Measurements from ENCODE around the gene FGF4. TPM values are rescaled to one million over a fixed set of nuclear protein-coding genes. Genes with fewer than 3 reads are reported as not detected.
A peak's percentile ranks its signal among the peaks of the same experiment; 100 is the strongest.

Gene FGF4
- total RNA-seq, 1 donor from 2014 or later, result not detected

GRCh38 chr11:69803604-69804218 is 28.6 kb upstream of the FGF4 start:
- peaks cover 8% of the 10 kb centered on the region for H3K4me1 Mint-ChIP-seq
- DNase-seq (ENCODE audit: low read depth, low spot score), result no peak
- no peaks in the 10 kb centered on the region for H3K27me3 Mint-ChIP-seq (ENCODE audit: low read depth)
- H3K36me3 Mint-ChIP-seq (ENCODE audit: low read depth), result no peaks in the 10 kb centered on the region
- H3K4me3 Mint-ChIP-seq, result no peak overlapping the region
- H3K27ac Mint-ChIP-seq (ENCODE audit: unreplicated experiment), result no peak overlapping the region
- H3K9me3 Mint-ChIP-seq, result no peaks in the 10 kb centered on the region
- TF ChIP-seq CTCF (conservative IDR thresholded peaks at IDR 0.05), result no peak

- no peak overlapping the region for H3K4me3 Mint-ChIP-seq
- no peaks in the 10 kb centered on the region for H3K27me3 Mint-ChIP-seq (ENCODE audit: low read depth)
- H3K27ac Mint-ChIP-seq (ENCODE audit: unreplicated experiment), result no peak overlapping the region
- no peaks in the 10 kb centered on the region for H3K9me3 Mint-ChIP-seq
- H3K4me1 Mint-ChIP-seq, result peaks cover 1% of the 10 kb centered on the region
- no peak for DNase-seq (ENCODE audit: low read depth, low spot score)
- no peak for TF ChIP-seq CTCF (conservative IDR thresholded peaks at IDR 0.05)
- H3K36me3 Mint-ChIP-seq (ENCODE audit: low read depth), result no peaks in the 10 kb centered on the region
These were observed 27.9 kb upstream of the FGF4 start for GRCh38 chr11:69803022-69803421.

- H3K36me3 Mint-ChIP-seq (ENCODE audit: low read depth), result no peaks in the 10 kb centered on the region
- H3K4me3 Mint-ChIP-seq, result no peak overlapping the region
- H3K27ac Mint-ChIP-seq (ENCODE audit: unreplicated experiment), result no peak overlapping the region
- no peak for DNase-seq (ENCODE audit: low read depth, low spot score)
- H3K4me1 Mint-ChIP-seq, result no peaks in the 10 kb centered on the region
- no peak for TF ChIP-seq CTCF (conservative IDR thresholded peaks at IDR 0.05)
- no peaks in the 10 kb centered on the region for H3K9me3 Mint-ChIP-seq
- no peaks in the 10 kb centered on the region for H3K27me3 Mint-ChIP-seq (ENCODE audit: low read depth)
These were observed 27.4 kb upstream of the FGF4 start for GRCh38 chr11:69802590-69802989.

- no peaks in the 10 kb centered on the region for H3K4me1 Mint-ChIP-seq
- no peaks in the 10 kb centered on the region for H3K27me3 Mint-ChIP-seq (ENCODE audit: low read depth)
- H3K9me3 Mint-ChIP-seq, result no peaks in the 10 kb centered on the region
- H3K36me3 Mint-ChIP-seq (ENCODE audit: low read depth), result no peaks in the 10 kb centered on the region
- no peak overlapping the region for H3K4me3 Mint-ChIP-seq
- peak; percentile 77 for TF ChIP-seq CTCF (conservative IDR thresholded peaks at IDR 0.05)
- H3K27ac Mint-ChIP-seq (ENCODE audit: unreplicated experiment), result no peak overlapping the region
- DNase-seq (ENCODE audit: low read depth, low spot score), result peak; percentile 58
These were observed 26.6 kb upstream of the FGF4 start for GRCh38 chr11:69801513-69802335.

GRCh38 chr11:69800278-69800677 is 25.1 kb upstream of the FGF4 start:
- no peak for TF ChIP-seq CTCF (conservative IDR thresholded peaks at IDR 0.05)
- H3K4me3 Mint-ChIP-seq, result no peak overlapping the region
- H3K27ac Mint-ChIP-seq (ENCODE audit: unreplicated experiment), result no peak overlapping the region

More at GRCh38 chr11:69800278-69800677, 25.1 kb upstream of the FGF4 start:
- no peaks in the 10 kb centered on the region for H3K27me3 Mint-ChIP-seq (ENCODE audit: low read depth)
- H3K36me3 Mint-ChIP-seq (ENCODE audit: low read depth), result no peaks in the 10 kb centered on the region
- DNase-seq (ENCODE audit: low read depth, low spot score), result no peak
- H3K9me3 Mint-ChIP-seq, result no peaks in the 10 kb centered on the region
- no peaks in the 10 kb centered on the region for H3K4me1 Mint-ChIP-seq

Measured in neural crest cell (in vitro differentiated cells).